GM10266 (cell line): ENCODE results near the gene ARHGEF12.

Experiments
- DNase-seq: peaks from one replicate; pipeline ENCODE4 v3.0.0; 2012; ENCODE audit errors: extremely low spot score
- TF ChIP-seq, protein P1 (sequence below): IDR thresholded peaks from 2 replicates; pipeline ENCODE4 v1.5.1; 2012; ENCODE audit warnings: mild to moderate bottlenecking, low read depth; ENCODE audit not compliant: control insufficient read depth, insufficient read depth; ENCODE audit errors: missing control alignments

The ARHGEF12 gene

DNA sequence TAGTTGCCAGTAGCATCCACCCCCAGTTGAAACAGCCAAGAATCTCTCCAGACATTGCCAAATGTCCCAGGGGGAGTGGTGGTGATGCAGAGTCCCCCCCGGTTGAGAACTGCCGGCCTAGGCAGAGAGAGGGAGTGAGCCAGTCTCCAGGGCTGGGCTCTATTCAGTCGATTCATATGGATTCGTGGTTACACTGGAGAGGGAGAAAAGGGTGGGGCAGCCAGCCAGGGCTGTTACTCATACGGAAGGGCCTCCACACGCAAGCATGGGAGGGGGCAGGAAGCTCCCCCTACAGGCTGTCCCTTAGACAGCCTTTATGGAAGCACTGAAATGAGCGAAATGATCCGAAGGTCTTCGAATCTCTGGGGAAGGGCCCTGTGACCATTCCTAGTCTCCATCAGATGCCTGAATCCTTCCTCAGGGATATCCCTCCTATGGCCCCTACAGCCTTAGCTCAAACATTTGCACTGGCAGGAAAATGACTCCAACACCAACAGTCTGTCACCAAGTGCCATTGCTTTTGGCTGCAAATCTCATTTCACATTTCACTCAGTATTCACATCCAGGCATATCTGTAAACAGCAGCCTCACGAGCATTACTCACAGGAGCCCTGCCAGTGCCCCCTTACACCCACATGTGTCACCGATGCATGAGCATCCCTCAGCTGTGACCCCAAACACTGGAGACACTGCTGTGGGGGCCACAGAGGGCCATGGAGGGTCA, 29.5 kb upstream of the ARHGEF12 start:
- no peak for DNase-seq
- TF ChIP-seq, protein P1, sequence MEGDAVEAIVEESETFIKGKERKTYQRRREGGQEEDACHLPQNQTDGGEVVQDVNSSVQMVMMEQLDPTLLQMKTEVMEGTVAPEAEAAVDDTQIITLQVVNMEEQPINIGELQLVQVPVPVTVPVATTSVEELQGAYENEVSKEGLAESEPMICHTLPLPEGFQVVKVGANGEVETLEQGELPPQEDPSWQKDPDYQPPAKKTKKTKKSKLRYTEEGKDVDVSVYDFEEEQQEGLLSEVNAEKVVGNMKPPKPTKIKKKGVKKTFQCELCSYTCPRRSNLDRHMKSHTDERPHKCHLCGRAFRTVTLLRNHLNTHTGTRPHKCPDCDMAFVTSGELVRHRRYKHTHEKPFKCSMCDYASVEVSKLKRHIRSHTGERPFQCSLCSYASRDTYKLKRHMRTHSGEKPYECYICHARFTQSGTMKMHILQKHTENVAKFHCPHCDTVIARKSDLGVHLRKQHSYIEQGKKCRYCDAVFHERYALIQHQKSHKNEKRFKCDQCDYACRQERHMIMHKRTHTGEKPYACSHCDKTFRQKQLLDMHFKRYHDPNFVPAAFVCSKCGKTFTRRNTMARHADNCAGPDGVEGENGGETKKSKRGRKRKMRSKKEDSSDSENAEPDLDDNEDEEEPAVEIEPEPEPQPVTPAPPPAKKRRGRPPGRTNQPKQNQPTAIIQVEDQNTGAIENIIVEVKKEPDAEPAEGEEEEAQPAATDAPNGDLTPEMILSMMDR: no peak

DNA sequence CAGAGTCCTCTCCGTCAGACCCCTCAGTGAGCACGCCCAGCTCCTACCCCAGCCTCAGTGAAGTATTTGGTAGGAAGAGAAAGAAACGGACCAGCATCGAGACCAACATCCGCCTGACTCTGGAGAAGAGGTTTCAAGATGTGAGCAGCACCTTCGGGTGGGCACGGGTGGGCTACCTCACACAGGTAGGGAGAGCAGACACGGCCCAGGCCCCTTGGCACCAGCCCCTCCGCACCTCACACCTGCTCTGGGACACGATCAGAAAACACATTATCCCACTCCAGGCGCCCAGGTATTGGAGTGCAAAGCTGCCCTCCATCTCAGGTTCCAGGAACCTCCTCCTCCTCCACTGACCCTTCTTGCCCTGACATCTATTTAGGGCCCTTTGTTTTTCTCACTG, 28.7 kb upstream of the ARHGEF12 start:
- no peak for DNase-seq

DNA sequence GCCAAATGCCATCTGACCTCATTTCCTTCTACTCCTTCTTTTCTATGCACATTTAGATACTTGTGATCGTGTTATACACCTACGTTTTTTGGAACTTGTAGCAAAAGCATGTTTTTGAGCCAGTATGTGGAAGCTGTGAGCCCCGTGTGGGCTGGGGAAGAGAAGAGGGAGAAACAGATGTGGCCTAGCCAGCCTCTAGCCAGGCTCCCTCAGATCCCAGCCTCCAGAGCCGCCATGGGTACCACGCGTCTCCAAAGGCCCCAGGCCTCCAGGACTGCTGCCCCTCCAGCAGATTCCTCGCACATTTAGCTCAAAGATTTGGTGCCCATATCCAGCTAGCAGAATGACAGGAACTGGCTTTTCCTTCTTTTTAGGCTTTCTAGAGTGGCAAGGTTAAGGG, 28.1 kb upstream of the ARHGEF12 start:
- DNase-seq: no peak
- TF ChIP-seq, protein P1: no peak

More for the DNA sequence above, 28.7 kb upstream of the ARHGEF12 start:
- TF ChIP-seq, protein P1: no peak

DNA sequence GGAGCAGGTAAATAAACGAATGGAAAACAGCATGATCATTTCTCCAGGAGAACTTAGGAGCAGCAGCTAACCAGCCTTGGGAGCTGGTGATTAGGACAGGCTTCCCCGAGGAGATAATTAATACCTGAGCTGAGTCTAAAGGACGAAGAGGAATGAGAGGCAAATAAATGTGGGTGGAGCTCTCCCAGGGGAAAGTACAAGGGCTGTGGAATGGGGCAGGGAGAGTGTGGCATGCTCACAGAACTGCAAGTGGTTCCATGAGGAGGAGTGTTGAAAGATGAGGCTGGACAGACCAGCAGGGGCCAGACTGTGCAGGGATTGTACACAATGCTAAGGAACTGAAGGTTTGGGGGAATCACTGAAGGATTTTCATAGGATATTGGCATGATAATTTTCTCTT, 25.3 kb upstream of the ARHGEF12 start:
- DNase-seq: no peak
- TF ChIP-seq, protein P1: no peak

DNA sequence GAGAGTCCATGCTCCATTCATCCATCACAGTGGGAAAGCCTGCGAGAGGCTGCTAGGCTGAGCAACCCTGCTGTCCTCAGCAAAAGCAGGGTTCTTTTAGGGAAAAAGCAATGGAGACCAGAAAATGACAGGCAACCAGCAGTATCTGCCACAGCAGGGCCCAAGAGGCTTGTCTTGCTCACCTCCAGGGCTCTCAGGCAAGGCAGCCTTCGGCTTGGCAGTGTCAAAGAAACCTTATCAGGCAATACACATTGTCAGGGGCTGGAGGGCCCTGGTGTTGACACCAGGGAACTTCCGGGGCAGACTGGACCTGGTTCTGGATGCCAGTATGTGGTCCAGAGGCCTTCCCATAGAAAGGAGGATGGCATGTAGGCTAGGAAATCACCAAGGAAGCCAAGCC, 21.4 kb upstream of the ARHGEF12 start:
- DNase-seq: no peak
- TF ChIP-seq, protein P1: no peak

DNA sequence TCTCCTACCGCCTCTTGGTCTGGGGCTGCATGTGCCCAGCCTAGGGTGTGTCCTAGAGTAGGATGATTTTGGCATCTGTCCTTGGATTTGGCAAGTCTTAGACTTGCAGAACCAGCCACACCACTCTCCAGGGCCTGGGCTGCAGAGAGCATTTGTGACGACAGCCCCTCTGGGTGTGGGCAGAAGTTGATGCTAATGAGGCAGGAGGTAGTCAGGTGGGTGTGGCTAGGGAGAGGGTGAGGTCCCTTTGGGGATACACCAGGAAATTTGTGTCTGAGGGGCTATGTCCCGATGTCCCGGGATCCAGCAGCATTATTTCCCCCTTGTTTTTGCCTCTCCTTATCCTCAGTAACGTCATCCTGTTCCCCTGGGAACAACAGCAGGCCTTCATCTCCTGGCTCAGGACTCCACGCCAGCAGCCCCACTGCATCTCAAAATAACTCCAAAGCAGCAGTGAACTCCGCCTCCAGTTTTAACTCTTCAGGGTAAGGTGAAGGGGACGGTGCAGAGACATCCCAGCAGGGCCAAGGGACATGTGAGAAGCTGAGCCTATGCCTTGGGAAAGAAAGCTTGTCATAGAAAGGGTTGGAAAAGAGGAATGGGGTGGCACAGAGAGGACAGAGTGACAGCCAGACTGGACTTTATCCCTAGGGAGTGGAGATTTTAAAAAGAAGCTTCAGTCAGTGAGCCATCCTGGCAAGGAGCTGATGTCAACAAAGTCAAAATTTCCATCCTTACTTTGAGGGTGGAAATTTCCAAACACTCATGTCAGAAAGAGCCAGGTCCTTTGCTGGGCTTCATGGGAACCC, 19.1 kb upstream of the ARHGEF12 start:
- TF ChIP-seq, protein P1: no peak
- DNase-seq: no peak
